A673 (cell line): ENCODE data around the gene FBXO38. TPM values are rescaled to one million over a fixed set of nuclear protein-coding genes. Genes with fewer than 3 reads are reported as not detected.

ENCODE experiments used
- BruUV-seq: library from RNA; stranded (reverse); fragments of 400-500 nt; replicated peaks from 2 replicates; lab custom pipeline; 2021; lab: Mats Ljungman, UMichigan
- CTCF ChIA-PET: fragments of 300-600 bp; sonication (Branson Sonifier 250); formaldehyde crosslinking; loops from one replicate; lab custom pipeline; 2022; ENCODE audit warnings: antibody characterized with exemption; lab: Charles Lee
- POLR2A ChIA-PET: fragments of 300-600 bp; sonication (Branson Sonifier 250); formaldehyde crosslinking; loops from one replicate; lab custom pipeline; 2022; ENCODE audit warnings: antibody characterized with exemption; ENCODE audit not compliant: low non-redundant PET; lab: Charles Lee
- DNase-seq: peaks from one replicate; pipeline ENCODE4 v3.0.0-alpha.2; 2015; ENCODE audit warnings: low spot score
- H3K27ac ChIP-seq: fragments of 200-600 bp; sonication (generic); 2 replicates; pipeline ENCODE4 v1.5.1; 2016; ENCODE audit warnings: mixed run types, low read depth, mild to moderate bottlenecking, mixed read lengths, antibody characterized with exemption, low read length; ENCODE audit not compliant: poor library complexity, severe bottlenecking
- H3K27me3 ChIP-seq: fragments of 200-600 bp; sonication (generic); replicated peaks from 2 replicates; pipeline ENCODE4 v1.6.1; 2017; ENCODE audit warnings: mixed run types, low read depth, mild to moderate bottlenecking, mixed read lengths, antibody characterized with exemption, low read length; ENCODE audit not compliant: insufficient read depth, poor library complexity
- H3K36me3 ChIP-seq: fragments of 200-600 bp; sonication (generic); 2 replicates; pipeline ENCODE4 v1.6.1; 2016; ENCODE audit warnings: mixed run types, mild to moderate bottlenecking, mixed read lengths, antibody characterized with exemption, low read length; ENCODE audit not compliant: insufficient read depth, poor library complexity, severe bottlenecking
- H3K4me1 ChIP-seq: fragments of 200-600 bp; sonication (generic); 2 replicates; pipeline ENCODE4 v1.6.1; 2017; ENCODE audit warnings: mixed run types, mild to moderate bottlenecking, mixed read lengths, antibody characterized with exemption, low read length; ENCODE audit not compliant: insufficient read depth, poor library complexity, severe bottlenecking
- H3K4me3 ChIP-seq: fragments of 200-600 bp; sonication (generic); 2 replicates; pipeline ENCODE4 v1.5.1; 2016; ENCODE audit warnings: low read depth, mixed run types, mild to moderate bottlenecking, mixed read lengths, low read length; ENCODE audit not compliant: poor library complexity, severe bottlenecking
- H3K9me3 ChIP-seq: fragments of 200-600 bp; sonication (generic); 2 replicates; pipeline ENCODE4 v1.6.1; 2016; ENCODE audit warnings: mixed run types, low read depth, mild to moderate bottlenecking, mixed read lengths, antibody characterized with exemption, low read length; ENCODE audit not compliant: poor library complexity, severe bottlenecking
- EZH2 ChIP-seq: fragments of 200-600 bp; sonication (generic); IDR thresholded peaks from 2 replicates; pipeline ENCODE4 v1.6.1; 2017; ENCODE audit warnings: borderline replicate concordance, low read depth, mild to moderate bottlenecking, mixed read lengths, antibody characterized with exemption, low read length; ENCODE audit not compliant: poor library complexity, severe bottlenecking
- intact Hi-C: fragments of 100-400 bp; cut with micrococcal nuclease; formaldehyde crosslinking; loops from one replicate; pipeline ENCODE4 v1.10.0; 2022; ENCODE audit not compliant: unreplicated experiment
- total RNA-seq: library from RNA; stranded (reverse); gene quantifications from 2 replicates; pipeline ENCODE4 v1.2.3, GENCODE V29; 2021
- TF ChIP-seq, protein P1 (sequence below): fragments of 300-800, 200-600 bp; sonication (generic); conservative IDR thresholded peaks from 2 replicates; pipeline ENCODE4 v1.5.1; 2017; ENCODE audit warnings: low read depth, mild to moderate bottlenecking, antibody characterized with exemption, low read length, moderate library complexity, mixed read lengths

FBXO38 gene
- total RNA-seq, 1 experiment from 2014 or later, result 36.7 TPM

DNA sequence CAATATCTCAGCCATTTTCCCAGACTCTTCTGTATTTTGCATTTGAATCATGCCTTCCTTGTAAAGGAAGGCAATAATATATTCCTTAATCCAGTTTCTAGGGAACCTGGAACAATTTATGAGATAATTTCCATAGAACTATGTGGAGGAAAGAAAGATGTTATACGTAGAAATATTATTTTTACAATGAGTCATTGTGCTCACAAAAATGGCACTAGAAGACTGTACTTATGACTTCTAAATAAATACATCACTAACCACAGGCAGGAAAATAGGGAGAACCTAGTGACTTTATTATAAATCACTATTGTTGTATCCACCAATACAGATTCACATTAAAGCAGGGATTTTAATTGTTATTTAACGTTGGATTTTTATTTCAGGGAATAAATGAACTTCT lies 87.6 kb downstream of the FBXO38 start:
- intact Hi-C loops, result no loop called here
- no TSS peak for BruUV-seq
- Histone ChIP-seq H3K36me3 (no peaks in the 10 kb centered on the region), H3K27me3 (peaks cover 21% of the 10 kb centered on the region), H3K9me3 (no peaks in the 10 kb centered on the region), H3K4me3 (no peak overlapping the region), H3K4me1 (no peaks in the 10 kb centered on the region), H3K27ac (no peak overlapping the region)
- no peak for DNase-seq
- ChIA-PET CTCF (no interaction called here), POLR2A (no interaction called here)
- TF ChIP-seq EZH2, result no peak
- TF ChIP-seq, protein P1, sequence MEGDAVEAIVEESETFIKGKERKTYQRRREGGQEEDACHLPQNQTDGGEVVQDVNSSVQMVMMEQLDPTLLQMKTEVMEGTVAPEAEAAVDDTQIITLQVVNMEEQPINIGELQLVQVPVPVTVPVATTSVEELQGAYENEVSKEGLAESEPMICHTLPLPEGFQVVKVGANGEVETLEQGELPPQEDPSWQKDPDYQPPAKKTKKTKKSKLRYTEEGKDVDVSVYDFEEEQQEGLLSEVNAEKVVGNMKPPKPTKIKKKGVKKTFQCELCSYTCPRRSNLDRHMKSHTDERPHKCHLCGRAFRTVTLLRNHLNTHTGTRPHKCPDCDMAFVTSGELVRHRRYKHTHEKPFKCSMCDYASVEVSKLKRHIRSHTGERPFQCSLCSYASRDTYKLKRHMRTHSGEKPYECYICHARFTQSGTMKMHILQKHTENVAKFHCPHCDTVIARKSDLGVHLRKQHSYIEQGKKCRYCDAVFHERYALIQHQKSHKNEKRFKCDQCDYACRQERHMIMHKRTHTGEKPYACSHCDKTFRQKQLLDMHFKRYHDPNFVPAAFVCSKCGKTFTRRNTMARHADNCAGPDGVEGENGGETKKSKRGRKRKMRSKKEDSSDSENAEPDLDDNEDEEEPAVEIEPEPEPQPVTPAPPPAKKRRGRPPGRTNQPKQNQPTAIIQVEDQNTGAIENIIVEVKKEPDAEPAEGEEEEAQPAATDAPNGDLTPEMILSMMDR, result no peak

DNA sequence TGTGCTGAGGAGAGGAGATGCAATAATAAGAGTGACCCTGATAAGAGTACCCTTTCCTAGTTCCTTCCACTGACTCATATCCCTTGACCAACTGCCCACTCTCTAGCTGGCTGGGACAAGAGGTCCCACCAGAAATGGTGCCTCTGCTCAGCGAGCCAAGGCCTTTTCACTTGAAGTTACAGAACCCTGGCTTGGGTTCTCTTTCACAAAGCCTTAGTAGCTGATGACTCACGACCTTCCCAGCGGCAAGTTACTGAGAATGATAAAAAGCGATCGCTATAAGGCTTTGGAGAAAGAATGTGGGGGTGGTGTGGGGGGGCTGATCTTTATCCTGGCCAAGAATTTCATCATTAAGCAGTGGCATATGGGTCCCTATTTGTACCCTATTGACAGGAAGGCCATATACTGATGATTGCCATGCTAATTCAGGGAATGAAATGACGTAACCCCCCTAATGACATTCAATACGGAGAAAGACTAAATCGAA lies 90.3 kb downstream of the FBXO38 start:
- CTCF ChIA-PET, result interaction anchor here (0.6 kb wide), 1 partner anchor 12 kb away, joined by 5 read pairs; no protein-coding TSS in a partner anchor

DNA sequence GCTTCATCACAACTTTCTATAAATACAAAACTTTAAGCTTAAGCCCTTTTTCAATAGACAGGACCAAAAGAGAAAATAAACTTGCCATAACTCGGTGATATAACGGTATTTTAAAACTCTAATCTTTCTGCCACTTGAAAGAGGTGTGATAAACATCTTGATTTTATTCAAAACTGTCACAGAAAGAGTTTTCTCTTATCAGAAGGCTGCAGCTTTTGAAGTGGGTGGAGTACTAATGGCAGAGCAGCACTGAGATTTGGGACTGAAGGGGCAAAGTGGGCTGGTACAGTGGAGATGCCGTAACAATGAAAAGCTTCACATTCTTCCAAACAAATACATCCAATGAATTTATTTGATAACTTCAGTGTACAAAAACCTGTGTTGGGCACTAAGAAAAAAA lies 92.5 kb downstream of the FBXO38 start:
- H3K4me1 ChIP-seq, result no peaks in the 10 kb centered on the region
- H3K27ac ChIP-seq, result no peak overlapping the region
- intact Hi-C loops, result no loop called here
- no TSS peak for BruUV-seq
- H3K9me3 ChIP-seq, result no peaks in the 10 kb centered on the region
- no peaks in the 10 kb centered on the region for H3K36me3 ChIP-seq
- H3K4me3 ChIP-seq, result no peak overlapping the region
- no peak for TF ChIP-seq EZH2
- TF ChIP-seq, protein P1, result no peak
- ChIA-PET POLR2A (no interaction called here), CTCF (no interaction called here)
- peaks cover 61% of the 10 kb centered on the region for H3K27me3 ChIP-seq
- DNase-seq, result no peak

More for the DNA sequence above, 90.3 kb downstream of the FBXO38 start:
- no peak for TF ChIP-seq EZH2
- TF ChIP-seq, protein P1, result no peak
- BruUV-seq, result no TSS peak
- POLR2A ChIA-PET, result no interaction called here
- intact Hi-C loops, result no loop called here
- DNase-seq, result no peak
- no peak overlapping the region for H3K4me3 ChIP-seq
- H3K27me3 ChIP-seq, result peaks cover 42% of the 10 kb centered on the region
- no peaks in the 10 kb centered on the region for H3K9me3 ChIP-seq
- no peaks in the 10 kb centered on the region for H3K4me1 ChIP-seq
- no peak overlapping the region for H3K27ac ChIP-seq
- H3K36me3 ChIP-seq, result no peaks in the 10 kb centered on the region
